ENCODE data around the gene FAM83C.

DNA sequence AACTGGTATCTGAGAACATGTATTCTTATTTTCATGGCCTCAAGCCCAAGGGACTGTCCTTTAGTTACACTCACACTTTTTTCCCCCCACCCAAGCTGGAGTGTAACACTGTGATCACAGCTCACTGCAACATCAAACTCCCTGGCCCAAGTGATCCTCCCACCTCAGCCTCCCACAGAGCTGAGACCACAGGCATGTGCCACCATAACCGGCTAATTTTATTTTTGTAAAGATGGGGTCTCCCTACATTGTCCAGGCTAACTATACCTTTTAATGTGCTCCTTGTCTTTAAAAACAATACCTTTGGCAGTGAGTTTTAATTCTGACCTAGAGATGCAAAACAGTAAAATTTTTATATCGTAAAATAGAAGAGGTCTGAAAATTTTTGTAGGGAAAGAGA, 48.2 kb upstream of the FAM83C start:
- TF ChIP-seq, protein P1, sequence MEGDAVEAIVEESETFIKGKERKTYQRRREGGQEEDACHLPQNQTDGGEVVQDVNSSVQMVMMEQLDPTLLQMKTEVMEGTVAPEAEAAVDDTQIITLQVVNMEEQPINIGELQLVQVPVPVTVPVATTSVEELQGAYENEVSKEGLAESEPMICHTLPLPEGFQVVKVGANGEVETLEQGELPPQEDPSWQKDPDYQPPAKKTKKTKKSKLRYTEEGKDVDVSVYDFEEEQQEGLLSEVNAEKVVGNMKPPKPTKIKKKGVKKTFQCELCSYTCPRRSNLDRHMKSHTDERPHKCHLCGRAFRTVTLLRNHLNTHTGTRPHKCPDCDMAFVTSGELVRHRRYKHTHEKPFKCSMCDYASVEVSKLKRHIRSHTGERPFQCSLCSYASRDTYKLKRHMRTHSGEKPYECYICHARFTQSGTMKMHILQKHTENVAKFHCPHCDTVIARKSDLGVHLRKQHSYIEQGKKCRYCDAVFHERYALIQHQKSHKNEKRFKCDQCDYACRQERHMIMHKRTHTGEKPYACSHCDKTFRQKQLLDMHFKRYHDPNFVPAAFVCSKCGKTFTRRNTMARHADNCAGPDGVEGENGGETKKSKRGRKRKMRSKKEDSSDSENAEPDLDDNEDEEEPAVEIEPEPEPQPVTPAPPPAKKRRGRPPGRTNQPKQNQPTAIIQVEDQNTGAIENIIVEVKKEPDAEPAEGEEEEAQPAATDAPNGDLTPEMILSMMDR (IDR thresholded peaks at IDR 0.05): no peak
- TF ChIP-seq EZH2 (IDR thresholded peaks at IDR 0.05; ENCODE audit: borderline replicate concordance, insufficient read depth, low read depth, low read length, poor library complexity, severe bottlenecking): no peak
